GM18505 (cell line): ENCODE results near the gene UMAD1.
"Not testable (repeated sequence)": the region's sequence is repeated elsewhere in the genome, so short reads cannot be mapped to it uniquely, and the experiment has no call there.

Experiments
- ATAC-seq: cut with Tn5 transposase; IDR thresholded peaks from one replicate; pipeline ENCODE4 v1.9.1; 2021; ENCODE audit not compliant: unreplicated experiment
- POLR2A ChIP-seq: IDR thresholded peaks from 4 replicates; pipeline ENCODE4 v1.6.1; 2011; ENCODE audit warnings: borderline replicate concordance; ENCODE audit not compliant: insufficient read depth, insufficient read length; ENCODE audit errors: extremely low read depth

UMAD1 gene

GRCh38 chr7:7639847-7640220 lies 718 bp upstream of the UMAD1 start:
- TF ChIP-seq POLR2A: no peak
- no peak for ATAC-seq

- peak; percentile 4 for ATAC-seq
- TF ChIP-seq POLR2A: no peak
These were observed 644 bp downstream of the UMAD1 start for GRCh38 chr7:7641129-7641663.

- TF ChIP-seq POLR2A: no peak
These were observed 1.5 kb downstream of the UMAD1 start for GRCh38 chr7:7642081-7642480.

GRCh38 chr7:7647495-7648036 lies 7.0 kb downstream of the UMAD1 start:
- no peak for ATAC-seq

More at GRCh38 chr7:7642081-7642480, 1.5 kb downstream of the UMAD1 start:
- no peak for ATAC-seq

GRCh38 chr7:7650682-7651206 lies 10.2 kb downstream of the UMAD1 start:
- ATAC-seq: no peak
- no peak for TF ChIP-seq POLR2A

More at GRCh38 chr7:7647495-7648036, 7.0 kb downstream of the UMAD1 start:
- no peak for TF ChIP-seq POLR2A

GRCh38 chr7:7651479-7651878 lies 10.9 kb downstream of the UMAD1 start:
- ATAC-seq: no peak
- TF ChIP-seq POLR2A: no peak

GRCh38 chr7:7652798-7653540 lies 12.4 kb downstream of the UMAD1 start:
- no peak for ATAC-seq
- TF ChIP-seq POLR2A: no peak

- no peak for ATAC-seq
- TF ChIP-seq POLR2A: no peak
These were observed 13.1 kb downstream of the UMAD1 start for GRCh38 chr7:7653593-7654187.

- no peak for ATAC-seq
- TF ChIP-seq POLR2A: no peak
These were observed 14.6 kb downstream of the UMAD1 start for GRCh38 chr7:7654964-7655715.

- not testable (repeated sequence) for ATAC-seq
These were observed 15.9 kb downstream of the UMAD1 start for GRCh38 chr7:7656459-7656858.

GRCh38 chr7:7662527-7662926 lies 22.0 kb downstream of the UMAD1 start:
- ATAC-seq: no peak

GRCh38 chr7:7664291-7664690 lies 23.7 kb downstream of the UMAD1 start:
- TF ChIP-seq POLR2A: no peak

More at GRCh38 chr7:7662527-7662926, 22.0 kb downstream of the UMAD1 start:
- TF ChIP-seq POLR2A: no peak

GRCh38 chr7:7665031-7665430 lies 24.5 kb downstream of the UMAD1 start:
- no peak for TF ChIP-seq POLR2A
- no peak for ATAC-seq

More at GRCh38 chr7:7664291-7664690, 23.7 kb downstream of the UMAD1 start:
- no peak for ATAC-seq
